Bone marrow (tissue), 2 donors: Measurements from ENCODE around the gene KRTAP8-1.

Experiments
- DNase-seq, 2 donors: peaks; one replicate each; lab custom pipeline; 2025; lab: John Stamatoyannopoulos, UW

Gene KRTAP8-1

DNA sequence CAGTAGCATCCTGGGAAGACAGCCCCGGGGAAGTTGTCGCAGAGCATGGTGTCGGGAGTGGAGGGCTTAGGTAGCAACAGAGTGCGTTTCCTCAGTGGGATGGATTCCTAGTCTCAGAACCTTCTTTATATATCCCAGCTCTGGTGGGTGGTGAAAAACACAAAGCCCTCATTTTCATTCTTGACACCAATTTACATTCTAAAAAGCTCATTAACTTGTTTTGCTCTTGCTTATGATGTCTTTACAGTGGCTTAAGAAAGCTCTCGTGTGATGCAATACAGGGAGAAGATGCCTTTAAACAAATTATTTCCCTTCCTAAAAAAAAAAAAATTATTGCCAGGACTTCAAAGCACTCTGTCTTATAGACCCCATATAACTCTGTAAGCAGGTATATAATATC, at the start of gene KRTAP8-1:
KRTAP8-1 (minus strand) TSS at position 101 of the 400 bp plus-strand sequence; CDS start at position 47, 54 bp downstream.
- no peak for DNase-seq

DNA sequence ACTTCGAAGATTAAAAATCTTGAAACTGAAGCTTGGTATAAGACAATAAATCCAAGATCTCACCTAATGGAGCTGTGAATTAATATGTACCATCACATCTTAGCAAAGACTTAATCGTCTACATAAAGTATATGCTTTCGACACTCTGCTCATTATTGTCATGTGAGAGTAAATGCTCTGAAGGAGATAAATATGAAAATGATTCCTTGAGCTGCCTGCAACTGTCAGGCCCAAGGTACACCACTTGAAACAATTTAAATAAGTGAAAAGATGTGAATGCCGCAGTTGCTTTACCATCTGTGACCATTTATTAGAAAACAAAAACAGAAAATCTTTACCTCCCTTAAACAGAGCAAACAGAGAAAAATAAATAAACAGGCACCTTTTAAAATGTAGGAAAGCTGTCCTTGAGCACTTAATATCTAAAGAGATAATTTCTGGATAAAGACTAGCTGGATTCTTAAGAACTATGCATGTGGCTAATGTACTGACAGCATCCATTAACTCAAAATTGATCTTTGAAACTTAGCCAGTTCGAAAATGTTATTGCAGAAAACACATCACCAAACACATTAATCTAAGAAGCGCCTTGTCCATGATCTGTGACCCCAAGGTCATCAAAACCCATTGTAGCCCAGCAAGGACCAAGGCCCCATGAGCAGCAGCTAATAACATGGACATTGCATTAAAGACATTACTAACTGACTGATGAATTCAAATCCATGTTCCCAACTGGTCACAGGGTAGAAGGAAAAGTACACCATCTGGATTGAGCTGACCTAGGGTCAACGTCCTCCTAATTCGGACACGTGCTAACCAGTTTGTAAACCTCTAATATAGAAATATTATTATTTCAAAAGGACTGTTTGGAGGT, 34.8 kb upstream of the KRTAP8-1 start:
- no peak for DNase-seq

- DNase-seq: no peak
Observed at GRCh38 chr21:30842990-30843389, 29.9 kb upstream of the KRTAP8-1 start.

- no peak for DNase-seq
Observed at GRCh38 chr21:30839304-30839703, 26.2 kb upstream of the KRTAP8-1 start.

DNA sequence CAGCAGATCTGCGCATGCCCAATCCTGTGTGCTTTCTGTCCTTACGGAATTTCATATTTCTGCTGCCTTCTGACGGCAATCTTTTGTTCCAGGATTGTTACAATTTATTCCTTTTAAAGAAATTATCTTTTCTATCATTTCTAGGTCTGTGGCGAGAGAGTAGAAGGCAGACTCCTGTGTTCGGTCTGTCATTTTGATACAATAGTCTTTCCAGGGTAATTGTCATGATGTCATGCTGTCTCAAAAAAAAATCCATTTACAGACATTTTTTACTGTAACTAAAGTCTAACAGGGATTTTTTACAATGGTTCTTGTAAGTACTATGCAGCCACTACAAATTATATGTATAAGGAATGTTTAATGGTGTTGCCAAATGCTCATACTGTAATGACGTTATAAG, 25.5 kb upstream of the KRTAP8-1 start:
- DNase-seq: no peak

DNA sequence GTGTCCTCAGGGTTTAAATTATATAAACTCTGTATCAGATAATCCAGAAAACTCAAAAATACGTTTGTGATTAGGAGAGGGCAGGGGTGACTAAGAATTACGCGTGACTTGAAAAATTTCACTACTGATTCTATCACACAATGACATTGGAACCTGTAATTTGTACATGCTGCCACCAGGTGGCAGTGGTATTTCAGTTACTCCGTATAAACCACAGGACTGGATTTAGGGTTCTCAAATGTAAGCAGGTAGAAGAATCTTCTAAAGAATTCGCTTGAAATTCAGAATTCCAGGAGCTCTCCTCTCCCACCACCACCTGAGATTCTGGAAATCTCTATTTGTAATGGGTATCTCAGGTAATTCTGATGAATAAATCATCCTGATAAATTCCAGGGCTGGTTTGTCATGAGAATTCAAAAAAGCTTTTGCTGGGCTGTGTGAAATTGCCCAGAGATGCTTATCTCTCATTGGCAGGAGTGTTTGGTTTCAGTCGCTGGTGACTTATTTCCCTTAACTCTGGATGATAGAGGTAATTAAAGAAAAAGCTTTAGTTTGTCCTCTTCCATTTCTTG, 18.2 kb upstream of the KRTAP8-1 start:
- peak in 1 of 2 donors; percentile 3 for DNase-seq

DNA sequence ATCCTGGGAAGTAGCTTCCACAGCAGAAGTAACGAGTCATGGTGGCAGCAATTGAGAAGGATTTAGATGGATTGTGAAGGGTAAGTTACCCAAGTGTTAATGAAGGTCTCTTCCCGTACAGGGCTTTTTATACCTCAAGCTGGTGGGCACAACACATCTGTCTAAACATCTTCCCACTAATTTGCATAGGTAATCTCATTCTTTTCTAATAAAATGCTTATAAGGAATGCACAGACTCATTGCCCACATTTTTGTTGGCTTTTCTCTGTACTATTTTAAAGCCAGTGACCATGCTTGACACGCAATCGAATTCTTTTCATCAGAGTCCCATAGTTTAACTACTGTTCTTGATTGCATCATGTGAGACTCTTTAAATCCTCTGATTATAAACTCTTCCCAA, 16.6 kb upstream of the KRTAP8-1 start, which contains the start of gene KRTAP7-1:
KRTAP7-1 (minus strand) TSS at position 101 of the 400 bp plus-strand sequence; CDS start at position 40, 61 bp downstream.
- DNase-seq: no peak

DNA sequence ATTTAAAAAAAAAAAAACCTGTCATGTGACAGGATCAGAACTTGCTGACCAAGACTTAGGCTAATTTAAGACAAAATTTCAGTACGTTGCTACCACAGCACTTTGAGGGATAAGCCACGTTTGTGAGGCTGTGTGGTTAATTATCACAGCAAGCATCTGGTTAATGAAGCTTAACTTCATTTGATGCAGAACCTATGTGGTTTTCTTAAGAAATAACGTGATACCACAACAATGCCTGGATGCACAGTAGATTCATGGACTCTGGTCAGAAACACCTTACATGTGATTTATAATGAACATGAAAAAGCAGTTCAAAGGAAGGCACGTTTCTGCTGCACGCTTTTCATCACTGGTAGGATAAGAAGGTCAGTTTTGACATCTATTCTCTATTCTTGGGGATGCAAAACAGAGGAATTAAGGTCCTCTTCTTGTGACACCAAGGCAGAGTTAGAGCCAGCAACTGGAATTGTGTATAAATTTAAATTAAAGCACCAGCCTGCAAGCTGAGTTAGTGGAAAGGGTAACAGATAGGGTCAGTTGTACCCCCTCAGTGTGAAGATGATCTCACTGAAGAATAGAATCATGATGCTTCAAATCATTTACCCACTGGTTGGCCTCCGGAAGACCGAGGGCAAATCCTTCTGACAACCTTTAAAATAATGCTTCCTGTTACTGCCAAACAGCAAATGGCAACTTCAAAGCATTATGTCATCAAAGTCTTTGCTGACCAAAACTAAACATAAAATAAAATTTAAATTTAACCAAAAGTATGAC, 6.0 kb upstream of the KRTAP8-1 start:
- DNase-seq: no peak

- DNase-seq: no peak
Observed at GRCh38 chr21:30800605-30801004, 12.5 kb downstream of the KRTAP8-1 start.

DNA sequence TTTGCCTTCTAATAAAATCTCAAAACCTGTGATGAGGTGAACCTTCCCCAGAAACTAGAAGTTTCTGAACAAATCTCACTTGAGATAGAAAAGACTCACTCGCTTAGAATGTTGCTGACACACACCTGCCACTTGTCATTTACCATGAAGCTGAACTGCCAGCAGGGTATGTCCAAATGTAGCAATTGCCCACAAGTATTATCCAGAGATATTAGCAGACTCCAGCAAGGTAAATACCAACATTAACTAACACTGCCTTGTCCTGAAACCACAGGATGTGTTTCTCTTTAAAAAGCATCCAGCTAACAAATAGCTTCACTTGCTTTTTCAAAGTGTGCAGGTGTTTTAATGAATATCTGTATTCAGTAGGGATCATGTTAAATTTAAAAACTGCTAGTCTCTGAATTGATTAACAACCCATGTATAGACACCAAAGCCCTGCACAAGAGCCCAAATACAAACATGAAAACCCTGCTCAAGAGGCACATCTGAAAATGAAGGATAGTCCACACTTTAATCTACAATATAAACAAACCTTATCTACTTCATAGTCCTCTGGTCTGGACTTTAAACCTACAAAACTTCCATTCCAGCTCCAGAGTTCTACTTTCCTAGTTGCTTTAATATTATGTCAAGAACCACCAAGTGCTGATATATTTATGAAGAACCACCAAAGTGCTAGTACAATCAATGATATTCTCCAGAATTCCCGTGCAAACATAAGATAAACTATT, 19.3 kb downstream of the KRTAP8-1 start:
- DNase-seq: no peak

DNA sequence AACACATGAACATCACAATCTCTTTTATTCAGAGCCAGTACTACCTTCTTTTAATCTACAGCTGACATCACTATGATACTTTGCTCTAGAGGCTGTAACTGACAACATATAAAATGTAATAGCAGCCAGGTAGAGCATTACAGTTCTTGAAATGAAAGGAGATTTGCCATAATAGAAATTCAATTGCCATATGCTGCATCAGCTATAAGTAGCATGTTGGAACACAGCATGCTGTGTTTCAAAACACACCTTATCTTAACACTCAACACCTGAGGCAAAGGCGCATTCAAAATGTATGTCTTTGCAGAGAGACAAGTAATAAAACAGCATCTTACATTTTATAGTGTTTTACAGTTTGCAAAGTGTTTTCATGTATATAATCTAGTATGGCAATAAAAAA, 33.8 kb downstream of the KRTAP8-1 start:
- DNase-seq: no peak

DNA sequence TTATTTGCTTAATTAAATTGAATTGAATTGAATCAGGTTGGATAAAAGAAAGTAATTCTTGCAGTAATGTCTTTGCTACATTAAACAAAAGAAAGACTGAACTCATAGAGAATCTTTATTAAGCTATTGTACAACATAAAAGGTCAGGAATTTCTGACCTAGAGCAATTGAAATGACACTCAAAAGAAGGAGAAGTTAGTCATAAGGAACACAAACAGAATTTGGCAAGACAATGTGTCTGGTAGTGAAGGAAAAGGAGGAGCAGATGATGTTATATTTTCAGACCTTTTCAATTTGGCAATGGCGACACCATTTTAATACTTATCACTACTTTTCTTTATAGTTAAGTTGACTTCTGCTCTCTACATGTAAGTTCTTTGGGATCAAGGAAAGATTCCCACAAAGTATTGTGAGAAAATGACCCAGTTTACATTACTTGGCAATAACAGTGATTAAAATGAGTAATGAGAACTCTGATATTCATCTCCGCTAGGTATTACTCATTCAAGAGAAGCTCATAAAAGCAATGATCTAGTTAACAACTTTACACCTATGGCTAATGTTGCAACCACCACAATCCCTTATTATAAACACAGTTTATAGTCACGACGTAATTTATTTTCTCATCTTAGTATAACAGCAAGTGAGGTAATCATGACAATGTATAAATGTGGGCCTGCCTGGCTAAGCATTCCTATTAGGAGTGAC, 43.2 kb downstream of the KRTAP8-1 start:
- no peak for DNase-seq
